Naive B cell (primary cell): ENCODE measurements around the gene DOK4. TPM values are rescaled to one million over a fixed set of nuclear protein-coding genes. Genes with fewer than 3 reads are reported as not detected.

Source experiments
- ATAC-seq, 2 donors: fragments of 150-1000 bp; cut with Tn5 transposase; 2 replicates each; pipeline ENCODE4 v1.10.0; 2021; ENCODE audit warnings: low read depth in 2 of 2, mild to moderate bottlenecking in 2 of 2, moderate library complexity in 2 of 2
- DNase-seq: peaks from one replicate; pipeline ENCODE4 v3.0.0; 2022
- H3K27ac Mint-ChIP-seq, 6 donors: one replicate each; pipeline ENCODE4 v1.8.0; 2020 to 2022; ENCODE audit warnings: mild to moderate bottlenecking in 6 of 6, mixed read lengths in 6 of 6, moderate library complexity in 5 of 6, inconsistent platforms in 2 of 6
- H3K27me3 Mint-ChIP-seq, 3 donors: one replicate each; pipeline ENCODE4 v1.8.0; 2021 to 2022; ENCODE audit warnings: mixed read lengths in 3 of 3, mild to moderate bottlenecking in 1 of 3
- H3K36me3 Mint-ChIP-seq, 2 donors: one replicate each; pipeline ENCODE4 v1.8.0; 2020 to 2022; ENCODE audit warnings: mixed read lengths in 2 of 2, inconsistent platforms in 1 of 2, mild to moderate bottlenecking in 1 of 2
- H3K4me1 Mint-ChIP-seq, 3 donors: one replicate each; pipeline ENCODE4 v1.8.0; 2020 to 2022; ENCODE audit warnings: mixed read lengths in 3 of 3, inconsistent platforms in 1 of 3, mild to moderate bottlenecking in 1 of 3, moderate library complexity in 1 of 3
- H3K4me3 Mint-ChIP-seq, 8 donors: one replicate each; pipeline ENCODE4 v1.8.0; 2020 to 2022; ENCODE audit warnings: mild to moderate bottlenecking in 8 of 8, mixed read lengths in 8 of 8, moderate library complexity in 8 of 8, inconsistent platforms in 2 of 8
- H3K9me3 Mint-ChIP-seq, 7 donors: one replicate each; pipeline ENCODE4 v1.8.0; 2020 to 2022; ENCODE audit warnings: mixed read lengths in 7 of 7, mild to moderate bottlenecking in 5 of 7, inconsistent platforms in 2 of 7, moderate library complexity in 1 of 7
- polyA plus RNA-seq, 6 donors: library from polyadenylated mRNA; unstranded; fragments of 300-500 nt; fragmentation: Illumina TruSeq; gene quantifications; one replicate each; pipeline ENCODE4 v1.2.3, GENCODE V29; 2021; ENCODE audit warnings: low read depth in 6 of 6

DOK4 gene
- polyA plus RNA-seq, 6 donors from 2014 or later: 0.22 to 2.1 (median 1.4) TPM; not detected in 1

DNA sequence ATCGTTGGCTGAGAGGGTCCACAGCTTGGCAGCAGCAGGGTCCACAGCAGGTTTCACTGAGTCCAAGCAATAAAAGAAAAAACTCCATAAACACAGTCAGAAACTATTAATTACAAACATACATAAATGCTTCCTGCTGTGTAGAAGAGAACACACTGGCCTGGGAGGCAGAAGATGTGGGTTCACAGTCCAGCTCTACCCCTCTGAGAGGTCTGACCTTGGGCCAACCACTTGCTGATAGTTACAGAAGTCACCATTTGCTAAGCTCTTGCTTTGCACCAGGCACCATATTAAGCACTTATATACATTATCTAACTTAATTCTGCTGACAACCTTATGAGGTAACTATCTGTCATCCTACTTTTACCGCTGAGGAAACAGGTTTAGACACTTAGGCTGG is 53.8 kb downstream of the DOK4 start:
- ATAC-seq (no peak), DNase-seq (no peak)
- Mint-ChIP-seq H3K4me1 (no peaks in the 10 kb centered on the region), H3K27me3 (no peaks in the 10 kb centered on the region), H3K36me3 (peaks cover 33 to 55% of the 10 kb centered on the region in 2 donors), H3K4me3 (no peak overlapping the region), H3K27ac (peak overlapping the region in 1 of 6 donors; percentile 33), H3K9me3 (peaks cover 0 to under 1% (median 0%) of the 10 kb centered on the region in 7 donors)

DNA sequence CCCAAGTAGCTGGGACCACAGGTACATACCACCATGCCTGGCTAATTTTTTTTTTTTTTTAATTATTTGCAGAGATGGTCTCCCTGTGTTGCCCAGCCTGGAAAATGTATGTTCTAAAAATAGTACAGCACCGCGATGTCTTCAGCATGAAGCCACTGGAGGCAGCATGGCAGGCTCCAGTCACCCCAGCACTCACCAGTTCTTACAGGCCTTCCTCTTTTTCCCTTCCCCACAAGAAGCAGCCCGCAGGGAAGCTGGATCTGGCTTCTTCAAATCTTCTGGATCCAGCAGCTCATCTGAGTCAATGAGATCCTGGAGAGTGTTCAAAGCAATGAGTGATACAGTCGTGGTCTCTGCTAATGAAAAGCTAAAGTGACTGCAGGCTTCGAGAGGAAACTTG is 55.3 kb downstream of the DOK4 start:
- H3K4me1 Mint-ChIP-seq: no peaks in the 10 kb centered on the region
- H3K36me3 Mint-ChIP-seq: peaks cover 38 to 59% of the 10 kb centered on the region in 2 donors
- no peaks in the 10 kb centered on the region for H3K27me3 Mint-ChIP-seq
- H3K27ac Mint-ChIP-seq: no peak overlapping the region
- H3K9me3 Mint-ChIP-seq: peaks cover 0 to 1% (median 0%) of the 10 kb centered on the region in 7 donors
- DNase-seq (no peak), ATAC-seq (no peak)
- H3K4me3 Mint-ChIP-seq: no peak overlapping the region

- Mint-ChIP-seq H3K27ac (peak overlapping the region in 1 of 6 donors; percentile 86), H3K27me3 (no peaks in the 10 kb centered on the region), H3K9me3 (peaks cover 0 to 1% (median 0%) of the 10 kb centered on the region in 7 donors), H3K4me1 (no peaks in the 10 kb centered on the region), H3K4me3 (no peak overlapping the region), H3K36me3 (peaks cover 38 to 40% of the 10 kb centered on the region in 2 donors)
- ATAC-seq (no peak), DNase-seq (no peak)
These were observed 58.5 kb downstream of the DOK4 start for GRCh38 chr16:57427824-57428223.

- no peak for ATAC-seq
- Mint-ChIP-seq H3K9me3 (peaks cover 0 to 1% (median 0%) of the 10 kb centered on the region in 7 donors), H3K4me1 (no peaks in the 10 kb centered on the region), H3K36me3 (peaks cover 38 to 40% of the 10 kb centered on the region in 2 donors), H3K4me3 (no peak overlapping the region), H3K27me3 (no peaks in the 10 kb centered on the region), H3K27ac (peak overlapping the region in 3 of 6 donors; percentile 54 to 86 (median 86))
- no peak for DNase-seq
These were observed 59.0 kb downstream of the DOK4 start for GRCh38 chr16:57427307-57427706.

DNA sequence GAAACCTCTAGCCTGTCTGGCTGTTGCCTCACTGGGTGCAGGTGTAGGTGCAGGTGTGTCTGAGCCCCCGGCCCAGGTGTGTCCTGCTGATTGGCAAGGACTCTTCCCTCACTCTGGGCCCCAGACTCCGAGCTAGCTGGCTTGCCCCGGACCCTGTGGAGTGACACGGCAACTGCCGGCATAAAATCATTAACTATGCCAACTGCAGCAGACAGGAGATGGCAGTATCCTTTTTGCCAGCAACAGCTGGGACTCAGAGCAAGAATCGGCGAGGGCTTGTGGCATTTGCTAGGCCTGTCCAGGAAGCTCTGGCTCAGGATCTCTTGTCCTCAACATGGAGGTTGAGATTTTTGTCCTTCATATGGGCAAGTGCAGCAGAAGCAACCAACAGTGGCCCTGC is 59.9 kb downstream of the DOK4 start:
- no peak for ATAC-seq
- H3K27ac Mint-ChIP-seq: no peak overlapping the region
- H3K27me3 Mint-ChIP-seq: no peaks in the 10 kb centered on the region
- DNase-seq: no peak
- peaks cover 0 to 1% (median 0%) of the 10 kb centered on the region in 7 donors for H3K9me3 Mint-ChIP-seq
- H3K4me3 Mint-ChIP-seq: no peak overlapping the region
- no peaks in the 10 kb centered on the region for H3K4me1 Mint-ChIP-seq
- H3K36me3 Mint-ChIP-seq: peaks cover 35 to 36% of the 10 kb centered on the region in 2 donors

GRCh38 chr16:57424583-57424982 is 61.7 kb downstream of the DOK4 start:
- no peak overlapping the region for H3K27ac Mint-ChIP-seq
- H3K9me3 Mint-ChIP-seq: peaks cover 0 to 1% (median 0%) of the 10 kb centered on the region in 7 donors
- no peaks in the 10 kb centered on the region for H3K27me3 Mint-ChIP-seq
- H3K36me3 Mint-ChIP-seq: peaks cover 18 to 20% of the 10 kb centered on the region in 2 donors
- DNase-seq (no peak), ATAC-seq (no peak)
- H3K4me1 Mint-ChIP-seq: peaks cover 0 to 2% (median 0%) of the 10 kb centered on the region in 3 donors
- H3K4me3 Mint-ChIP-seq: no peak overlapping the region

DNA sequence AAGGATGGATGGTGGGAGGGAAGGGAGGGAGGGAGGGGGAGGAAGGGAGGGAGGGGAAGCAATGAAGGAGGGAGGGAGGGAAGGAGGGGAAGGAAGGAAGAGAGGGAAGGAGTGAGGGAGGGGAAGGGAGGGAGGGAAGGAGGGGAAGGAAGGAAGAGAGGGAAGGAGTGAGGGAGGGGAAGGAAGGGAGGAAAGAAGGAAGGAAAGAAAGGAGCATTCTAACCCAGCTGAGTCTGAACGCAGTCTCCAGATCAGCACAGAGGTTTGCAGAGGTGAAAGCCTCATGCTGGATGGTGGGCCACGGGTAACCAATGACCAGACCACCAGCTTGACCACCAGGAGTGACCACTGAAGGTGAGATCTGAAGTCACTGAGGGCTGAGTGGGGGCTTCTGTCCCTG is 63.1 kb downstream of the DOK4 start:
- Mint-ChIP-seq H3K36me3 (peaks cover 8 to 10% of the 10 kb centered on the region in 2 donors), H3K27me3 (no peaks in the 10 kb centered on the region), H3K4me3 (no peak overlapping the region), H3K27ac (no peak overlapping the region), H3K9me3 (peaks cover 0 to 1% (median 0%) of the 10 kb centered on the region in 7 donors), H3K4me1 (peaks cover 7 to 14% (median 7%) of the 10 kb centered on the region in 3 donors)
- ATAC-seq: no peak
- no peak for DNase-seq

DNA sequence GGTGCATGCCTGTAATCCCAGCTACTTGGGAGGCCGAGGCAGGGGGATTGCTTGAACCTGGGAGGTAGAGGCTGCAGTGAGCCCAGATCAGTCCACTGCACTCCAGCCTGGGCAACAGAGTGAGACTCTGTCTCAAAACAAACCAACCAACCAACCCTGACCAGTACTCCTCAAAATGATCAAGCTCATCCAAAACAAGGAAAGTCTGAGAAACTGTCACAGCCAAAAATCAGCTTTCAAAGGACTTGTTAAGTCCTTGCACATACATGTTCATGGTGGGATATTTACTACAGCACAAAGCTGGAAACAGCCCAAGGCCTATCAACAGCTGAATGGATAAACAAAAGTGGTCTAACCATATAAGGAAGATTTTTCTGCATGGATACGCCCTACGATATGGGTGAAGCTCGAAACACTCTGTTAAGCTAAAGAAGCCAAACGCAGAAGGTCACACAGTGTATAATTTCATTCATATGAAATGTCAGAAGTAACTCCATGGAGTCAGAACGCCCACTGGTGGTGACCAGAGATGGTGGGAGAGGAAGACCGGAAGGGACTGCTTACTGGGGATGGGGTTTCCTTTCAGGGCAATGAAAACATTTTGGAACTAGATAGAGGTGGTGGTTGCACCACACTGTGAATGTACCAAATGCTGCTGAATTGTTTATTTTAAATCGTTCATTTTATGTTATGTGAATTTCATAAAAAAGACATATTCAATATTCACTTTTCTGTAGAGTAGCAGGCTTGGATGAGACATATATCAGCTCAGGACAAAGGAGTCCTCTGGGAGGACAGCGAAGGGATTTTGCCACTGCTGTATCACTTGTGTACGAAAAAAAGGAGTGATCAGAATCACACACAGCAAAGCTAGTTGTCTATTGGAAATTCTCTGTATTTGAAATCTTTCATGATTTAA is 64.0 kb downstream of the DOK4 start:
- ATAC-seq (no peak), DNase-seq (no peak)
- Mint-ChIP-seq H3K27me3 (no peaks in the 10 kb centered on the region), H3K27ac (no peak overlapping the region), H3K9me3 (no peaks in the 10 kb centered on the region), H3K4me3 (no peak overlapping the region), H3K4me1 (peaks cover 9 to 21% (median 11%) of the 10 kb centered on the region in 3 donors), H3K36me3 (peaks cover 2 to 3% of the 10 kb centered on the region in 2 donors)

Other genes starting within 250 kb of the DOK4 start
- gene ARL2BP, start 241.2 kb downstream of the DOK4 start, polyA plus RNA-seq: 100 to 1,000 TPM; 108 to 236 (median 132) TPM
- under 1 TPM; 0.14 to 0.68 (median 0.52) TPM for gene PLLP, start 201.8 kb downstream of the DOK4 start, polyA plus RNA-seq
- not detected for gene CCL22, start 127.7 kb downstream of the DOK4 start, polyA plus RNA-seq
- gene CX3CL1, start 114.0 kb downstream of the DOK4 start, polyA plus RNA-seq: not detected
- not detected for gene CCL17, start 81.7 kb downstream of the DOK4 start, polyA plus RNA-seq
- gene CIAPIN1, start 39.1 kb downstream of the DOK4 start, polyA plus RNA-seq: 10 to 100 TPM; 33.4 to 67.2 (median 40.9) TPM
- 10 to 100 TPM; 17.6 to 42.2 (median 23.3) TPM for gene COQ9, start 39.0 kb downstream of the DOK4 start, polyA plus RNA-seq
- gene POLR2C, start 23.8 kb downstream of the DOK4 start, polyA plus RNA-seq: 10 to 100 TPM; 33.6 to 59.9 (median 39.7) TPM
- gene CCDC102A, start 50.1 kb upstream of the DOK4 start, polyA plus RNA-seq: 10 to 100 TPM in 2 of 6 donors, 1 to 10 TPM in 4; 3.8 to 13.8 (median 9.3) TPM
- gene ADGRG5, start 56.1 kb upstream of the DOK4 start, polyA plus RNA-seq: 10 to 100 TPM; 15.2 to 36.4 (median 18.9) TPM
- under 1 TPM in 5 of 6 donors, not detected in 1; 0.17 to 0.72 (median 0.65) TPM for gene ADGRG1, start 142.1 kb upstream of the DOK4 start, polyA plus RNA-seq
- gene ADGRG3, start 181.8 kb upstream of the DOK4 start, polyA plus RNA-seq: under 1 TPM in 2 of 6 donors, not detected in 4; 0.11 to 0.55 TPM
- gene DRC7, start 208.3 kb upstream of the DOK4 start, polyA plus RNA-seq: not detected
- 10 to 100 TPM in 3 of 6 donors, 1 to 10 TPM in 3; 6.1 to 27.2 (median 10.0) TPM for gene KATNB1, start 249.3 kb upstream of the DOK4 start, polyA plus RNA-seq